Body of pancreas (tissue), 4 donors: Measurements from ENCODE around the gene C3orf18.

Experiments used
- POLR2A ChIP-seq, 3 donors: fragments of 450-650 bp; IDR thresholded peaks; one replicate each; pipeline ENCODE4 v1.6.1; 2016; ENCODE audit warnings: antibody characterized with exemption in 3 of 3, mild to moderate bottlenecking in 2 of 3
- TF ChIP-seq, protein P1 (sequence below), 7 experiments: fragments of 450-650 bp in 4 of 7; fragments of 200-600 bp in 3 of 7; sonication (generic) in 3 of 7; IDR thresholded peaks; one replicate each; pipeline ENCODE4 v1.5.1; 2016 to 2019; ENCODE audit warnings: antibody characterized with exemption in 7 of 7

DNA sequence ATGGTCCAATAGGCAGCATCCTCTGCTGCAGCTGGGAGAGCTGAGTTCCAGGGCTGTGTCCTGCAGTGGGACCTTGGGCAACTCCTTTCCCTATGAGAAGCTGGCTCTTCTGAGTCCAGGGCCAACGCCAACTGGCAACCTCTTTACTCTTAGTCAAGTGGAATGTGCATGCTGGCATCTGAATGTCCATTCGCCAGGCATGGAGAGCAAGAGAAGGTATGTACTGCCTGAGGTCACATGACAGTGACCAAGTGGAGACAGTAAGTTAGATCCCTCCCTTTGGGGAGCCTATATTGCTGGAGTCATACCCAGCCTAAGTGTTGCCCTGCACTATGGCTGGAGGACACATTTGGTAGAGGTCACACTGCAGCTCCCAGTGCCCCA lies 13.9 kb upstream of the C3orf18 start:
- TF ChIP-seq, protein P1, sequence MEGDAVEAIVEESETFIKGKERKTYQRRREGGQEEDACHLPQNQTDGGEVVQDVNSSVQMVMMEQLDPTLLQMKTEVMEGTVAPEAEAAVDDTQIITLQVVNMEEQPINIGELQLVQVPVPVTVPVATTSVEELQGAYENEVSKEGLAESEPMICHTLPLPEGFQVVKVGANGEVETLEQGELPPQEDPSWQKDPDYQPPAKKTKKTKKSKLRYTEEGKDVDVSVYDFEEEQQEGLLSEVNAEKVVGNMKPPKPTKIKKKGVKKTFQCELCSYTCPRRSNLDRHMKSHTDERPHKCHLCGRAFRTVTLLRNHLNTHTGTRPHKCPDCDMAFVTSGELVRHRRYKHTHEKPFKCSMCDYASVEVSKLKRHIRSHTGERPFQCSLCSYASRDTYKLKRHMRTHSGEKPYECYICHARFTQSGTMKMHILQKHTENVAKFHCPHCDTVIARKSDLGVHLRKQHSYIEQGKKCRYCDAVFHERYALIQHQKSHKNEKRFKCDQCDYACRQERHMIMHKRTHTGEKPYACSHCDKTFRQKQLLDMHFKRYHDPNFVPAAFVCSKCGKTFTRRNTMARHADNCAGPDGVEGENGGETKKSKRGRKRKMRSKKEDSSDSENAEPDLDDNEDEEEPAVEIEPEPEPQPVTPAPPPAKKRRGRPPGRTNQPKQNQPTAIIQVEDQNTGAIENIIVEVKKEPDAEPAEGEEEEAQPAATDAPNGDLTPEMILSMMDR (IDR thresholded peaks at IDR 0.05), result no peak
- TF ChIP-seq POLR2A (IDR thresholded peaks at IDR 0.05), result no peak
